Activated CD8-positive, alpha-beta T cell treated with anti-CD3 and anti-CD28 coated beads for 36 hours (primary cell): ENCODE data around the gene RAB29. TPM values are rescaled to one million over a fixed set of nuclear protein-coding genes. Genes with fewer than 3 reads are reported as not detected.

Source experiments
- ATAC-seq: fragments of 200-7000 bp; cut with Tn5 transposase; one replicate; pipeline ENCODE4 v1.10.0; 2021; ENCODE audit warnings: mild to moderate bottlenecking, moderate library complexity
- CTCF ChIA-PET: fragments of 350-600 bp; sonication (Branson Sonifier 250); formaldehyde crosslinking; loops from one replicate; lab custom pipeline; 2021; ENCODE audit warnings: antibody characterized with exemption; lab: Charles Lee
- POLR2A ChIA-PET: fragments of 350-600 bp; sonication (Branson Sonifier 250); formaldehyde crosslinking; loops from one replicate; lab custom pipeline; 2021; ENCODE audit warnings: antibody characterized with exemption; lab: Charles Lee
- DNase-seq: peaks from one replicate; pipeline ENCODE4 v3.0.0-alpha.2; 2020
- H3K27ac Mint-ChIP-seq: one replicate; pipeline ENCODE4 v1.8.0; 2021; ENCODE audit warnings: mild to moderate bottlenecking, mixed read lengths
- H3K27me3 Mint-ChIP-seq: one replicate; pipeline ENCODE4 v1.8.0; 2021; ENCODE audit warnings: mixed read lengths
- H3K36me3 Mint-ChIP-seq: one replicate; pipeline ENCODE4 v1.8.0; 2021; ENCODE audit warnings: low read depth, mixed read lengths
- H3K4me1 Mint-ChIP-seq: one replicate; pipeline ENCODE4 v1.8.0; 2021; ENCODE audit warnings: low read depth, mixed read lengths
- H3K4me3 Mint-ChIP-seq: one replicate; pipeline ENCODE4 v1.8.0; 2021; ENCODE audit warnings: mild to moderate bottlenecking, moderate library complexity, mixed read lengths
- H3K9me3 Mint-ChIP-seq: one replicate; pipeline ENCODE4 v1.8.0; 2021; ENCODE audit warnings: mixed read lengths
- CTCF ChIP-seq: fragments of 200-600 bp; IDR thresholded peaks from one replicate; pipeline ENCODE4 v1.8.0; 2022; ENCODE audit warnings: antibody characterized with exemption, mild to moderate bottlenecking
- intact Hi-C: fragments of 100-400 bp; cut with micrococcal nuclease; formaldehyde crosslinking; loops from one replicate; pipeline ENCODE4 v1.10.0; 2022
- total RNA-seq, 2 experiments: library from RNA; stranded (reverse); gene quantifications; one replicate each; pipeline ENCODE4 v1.2.3, GENCODE V29; 2021

Gene RAB29
- total RNA-seq, 2 experiments from 2014 or later: 20.1 to 22.5 TPM

GRCh38 chr1:205817364-205817763 is 42.1 kb upstream of the RAB29 start:
- intact Hi-C loops: no loop called here
- H3K27ac Mint-ChIP-seq: no peak overlapping the region
- H3K9me3 Mint-ChIP-seq: no peaks in the 10 kb centered on the region
- no peaks in the 10 kb centered on the region for H3K36me3 Mint-ChIP-seq
- H3K4me1 Mint-ChIP-seq: peaks cover 12% of the 10 kb centered on the region
- no peaks in the 10 kb centered on the region for H3K27me3 Mint-ChIP-seq
- H3K4me3 Mint-ChIP-seq: no peak overlapping the region
- ChIA-PET CTCF (interaction anchor here (1.4 to 1.8 kb wide), 2 partner anchors 9 to 160 kb away, joined by 4 to 7 read pairs; no protein-coding TSS in a partner anchor), POLR2A (interaction anchor here (2.1 kb wide), 1 partner anchor 9 kb away, joined by 6 read pairs; no protein-coding TSS in a partner anchor)
- ATAC-seq (no peak), DNase-seq (no peak)
- TF ChIP-seq CTCF: no peak

- ChIA-PET POLR2A (interaction anchor here (1.0 to 1.2 kb wide), 2 partner anchors 8 to 21 kb away, joined by 3 to 4 read pairs; no protein-coding TSS in a partner anchor), CTCF (interaction anchor here (0.5 to 1.6 kb wide), 3 partner anchors 36 to 67 kb away, joined by 3 to 5 read pairs (median 3); partner anchors contain the start of gene PM20D1)
- no peak for TF ChIP-seq CTCF
- H3K27me3 Mint-ChIP-seq: no peaks in the 10 kb centered on the region
- peak overlapping the region; percentile 97 for H3K4me3 Mint-ChIP-seq
- DNase-seq (peak; percentile 53), ATAC-seq (no peak)
- H3K4me1 Mint-ChIP-seq: peaks cover 46% of the 10 kb centered on the region
- H3K36me3 Mint-ChIP-seq: peaks cover 17% of the 10 kb centered on the region
- H3K9me3 Mint-ChIP-seq: no peaks in the 10 kb centered on the region
- peak overlapping the region; percentile 70 for H3K27ac Mint-ChIP-seq
- intact Hi-C loops: no loop called here
Observed at GRCh38 chr1:205813755-205814058, 38.4 kb upstream of the RAB29 start.

- H3K36me3 Mint-ChIP-seq: peaks cover 22% of the 10 kb centered on the region
- peaks cover 52% of the 10 kb centered on the region for H3K4me1 Mint-ChIP-seq
- peak within 1 kb of the TSS; percentile 88 for H3K27ac Mint-ChIP-seq
- POLR2A ChIA-PET: interaction anchor here (1.2 to 1.8 kb wide), 2 partner anchors 20 to 38 kb away, joined by 3 to 6 read pairs; partner anchors contain the start of gene RAB29
- peak; percentile 96 for ATAC-seq
- no peaks in the 10 kb centered on the region for H3K27me3 Mint-ChIP-seq
- intact Hi-C loops: no loop called here
- H3K4me3 Mint-ChIP-seq: peak within 1 kb of the TSS; percentile 97
- CTCF ChIA-PET: interaction anchor here (1.0 to 3.5 kb wide), 5 partner anchors 22 to 164 kb away, joined by 3 to 16 read pairs (median 5); partner anchors contain the start of gene PM20D1
- no peak for TF ChIP-seq CTCF
- peak; percentile 96 for DNase-seq
- no peaks in the 10 kb centered on the region for H3K9me3 Mint-ChIP-seq
Observed at GRCh38 chr1:205812878-205813754, 37.8 kb upstream of the RAB29 start, which contains the start of gene SLC41A1. Gene SLC41A1, minus strand, starts transcription at chr1:205813198. Its CDS starts 2,757 bp downstream, at chr1:205810441.

- peak overlapping the region; percentile 88 for H3K27ac Mint-ChIP-seq
- H3K9me3 Mint-ChIP-seq: no peaks in the 10 kb centered on the region
- DNase-seq (peak; percentile 37), ATAC-seq (peak; percentile 23)
- H3K4me3 Mint-ChIP-seq: peak overlapping the region; percentile 97
- intact Hi-C loops: no loop called here
- H3K4me1 Mint-ChIP-seq: peaks cover 57% of the 10 kb centered on the region
- CTCF ChIA-PET: interaction anchor here (1.0 to 3.5 kb wide), 4 partner anchors 20 to 165 kb away, joined by 4 to 16 read pairs (median 7); no protein-coding TSS in a partner anchor
- no peak for TF ChIP-seq CTCF
- POLR2A ChIA-PET: interaction anchor here (1.8 kb wide), 1 partner anchor 37 kb away, joined by 6 read pairs; the partner anchor contains the start of gene RAB29
- H3K36me3 Mint-ChIP-seq: peaks cover 24% of the 10 kb centered on the region
- no peaks in the 10 kb centered on the region for H3K27me3 Mint-ChIP-seq
Observed at GRCh38 chr1:205812271-205812877, 37.1 kb upstream of the RAB29 start.
